Spleen (tissue), 11 donors: Measurements from ENCODE around the gene ACOXL. TPM values are rescaled to one million over a fixed set of nuclear protein-coding genes. Genes with fewer than 3 reads are reported as not detected.

Source experiments
- DNase-seq: peaks from one replicate; pipeline ENCODE4 v3.0.0-alpha.2; 2020
- H3K27ac ChIP-seq, 8 donors: fragments of 200-600 bp; sonication (generic) in 7 of 8; 1 replicate in 4 of 8; 2 replicates in 4 of 8; pipeline versions ENCODE4 v1.5.0 to v1.8.0; 2016 to 2021; ENCODE audit warnings: inconsistent platforms in 4 of 8, mild to moderate bottlenecking in 4 of 8, moderate library complexity in 1 of 8
- H3K27me3 ChIP-seq, 7 donors: fragments of 200-600 bp; sonication (generic) in 6 of 7; replicated peaks in 1 of 7; 1 replicate in 4 of 7; 2 replicates in 3 of 7; pipeline versions ENCODE4 v1.5.0 to v1.8.0; 2016 to 2021; ENCODE audit warnings: inconsistent platforms in 3 of 7, mild to moderate bottlenecking in 1 of 7
- H3K36me3 ChIP-seq, 6 donors: fragments of 200-600 bp; sonication (generic) in 5 of 6; 1 replicate in 4 of 6; 2 replicates in 2 of 6; pipeline versions ENCODE4 v1.5.0 to v1.8.0; 2016 to 2021; ENCODE audit warnings: inconsistent platforms in 2 of 6
- H3K4me1 ChIP-seq, 6 donors: fragments of 200-600 bp; sonication (generic) in 5 of 6; 1 replicate in 3 of 6; 2 replicates in 3 of 6; pipeline versions ENCODE4 v1.5.0 to v1.8.0; 2016 to 2021; ENCODE audit warnings: inconsistent platforms in 3 of 6
- H3K4me3 ChIP-seq, 8 donors: fragments of 200-600 bp; sonication (generic) in 7 of 8; 1 replicate in 4 of 8; 2 replicates in 4 of 8; pipeline versions ENCODE4 v1.5.0 to v1.8.0; 2016 to 2021; ENCODE audit warnings: inconsistent platforms in 4 of 8, mild to moderate bottlenecking in 4 of 8, moderate library complexity in 2 of 8
- H3K9me3 ChIP-seq, 8 donors: fragments of 200-600 bp; sonication (generic) in 7 of 8; 1 replicate in 4 of 8; 2 replicates in 4 of 8; pipeline versions ENCODE4 v1.5.0 to v1.8.0; 2016 to 2021; ENCODE audit warnings: inconsistent platforms in 4 of 8
- CTCF ChIP-seq, 11 experiments: fragments of 200-600 bp in 7 of 11; fragments of 450-650 bp in 4 of 11; sonication (generic) in 4 of 11; IDR thresholded peaks in 8 of 11; conservative IDR thresholded peaks in 3 of 11; 1 replicate in 7 of 11; 2 replicates in 4 of 11; pipeline versions ENCODE4 v1.4.0 to v1.8.0; 2016 to 2021; ENCODE audit warnings: antibody characterized with exemption in 11 of 11, inconsistent platforms in 4 of 11, mild to moderate bottlenecking in 1 of 11
- POLR2A ChIP-seq, 3 donors: fragments of 450-650 bp; IDR thresholded peaks; one replicate each; pipeline ENCODE4 v1.5.1; 2017; ENCODE audit warnings: antibody characterized with exemption in 3 of 3, mild to moderate bottlenecking in 1 of 3
- POLR2AphosphoS5 ChIP-seq, 3 donors: sonication (generic); formaldehyde crosslinking; IDR thresholded peaks; one replicate each; pipeline ENCODE4 v1.5.1; 2017; ENCODE audit warnings: antibody characterized with exemption in 3 of 3
- WGBS, 5 donors: extraction: QIAGEN DNeasy Blood & Tissue Kit in 3 of 5; methylation state at CpG; one replicate each; pipeline versions ENCODE4 v1.1.5 to v1.1.7; 2013 to 2018; 5-methylcytosine and 5-hydroxymethylcytosine counted together
- intact Hi-C: fragments of 100-400 bp; cut with DNase I; formaldehyde crosslinking; loops from one replicate; pipeline ENCODE4 v1.15.0; 2023; ENCODE audit warnings: low total_unique reads
- polyA plus RNA-seq, 3 donors: library from polyadenylated mRNA; stranded (reverse); fragments of 200-250 nt; gene quantifications; one replicate each; pipeline ENCODE4 v1.2.1, GENCODE V29; 2013
- total RNA-seq, 7 donors: library from RNA; depleted of rRNA in 3 of 7; stranded (reverse); fragments of >200 nt in 3 of 7; fragmentation: NEBNext Ultra II Directional in 4 of 7; extraction: Animal tissue kit (Norgen Biotek cat#: 25700) in 4 of 7; gene quantifications; one replicate each; pipeline versions ENCODE4 v1.1.0 to v1.2.1, GENCODE V29; 2016 to 2021
- donor health status: healthy with polysubstance abuse.
- donor health status: DM: no; HTN: no; CAD: no; lungs with moderate emphysema.
- donor health status: DM: no; HTN: no; CAD: no.
- donor health status: Bipolar disorder and iron deficiency.
- donor health status: healthy.
- donor health status: DM: no; HTN: no; CAD: no.
- donor health status: DM: yes; HTN: yes; CAD: no.

Gene ACOXL
- total and polyA plus RNA-seq, 10 donors, result 0.04 to 1.0 (median 0.66) TPM

GRCh38 chr2:110724820-110725219 is 7.6 kb upstream of the ACOXL start:
- intact Hi-C loops, result no loop called here
- Histone ChIP-seq H3K9me3 (no peaks in the 10 kb centered on the region), H3K27me3 (no peaks in the 10 kb centered on the region), H3K4me1 (no peaks in the 10 kb centered on the region), H3K4me3 (no peak overlapping the region), H3K36me3 (no peaks in the 10 kb centered on the region), H3K27ac (no peak overlapping the region)
- no peak for TF ChIP-seq POLR2AphosphoS5 (IDR thresholded peaks at IDR 0.05)
- no peak for TF ChIP-seq CTCF (IDR thresholded peaks at IDR 0.05 in 8 of 11, conservative IDR thresholded peaks at IDR 0.05 in 3 of 11)
- no peak for TF ChIP-seq POLR2A (IDR thresholded peaks at IDR 0.05)
- 38 to 65% (median 46%) methylated on average over 2 of the region's 2 CpGs for WGBS, 5 donors
- DNase-seq, result no peak

- no peak for DNase-seq
- WGBS, 5 donors, result 92 to 100% (median 94%) methylated on average over 9 of the region's 9 CpGs
- intact Hi-C loops, result no loop called here
- Histone ChIP-seq H3K9me3 (no peaks in the 10 kb centered on the region), H3K4me3 (no peak overlapping the region), H3K36me3 (no peaks in the 10 kb centered on the region), H3K27ac (no peak overlapping the region), H3K27me3 (peaks cover 0 to 4% (median 0%) of the 10 kb centered on the region in 7 donors), H3K4me1 (no peaks in the 10 kb centered on the region)
- TF ChIP-seq POLR2A (IDR thresholded peaks at IDR 0.05) (no peak), CTCF (IDR thresholded peaks at IDR 0.05 in 8 of 11, conservative IDR thresholded peaks at IDR 0.05 in 3 of 11) (no peak), POLR2AphosphoS5 (IDR thresholded peaks at IDR 0.05) (no peak)
Observed at GRCh38 chr2:110725370-110725769, 7.0 kb upstream of the ACOXL start.

GRCh38 chr2:110725859-110726258 is 6.5 kb upstream of the ACOXL start:
- Histone ChIP-seq H3K9me3 (no peaks in the 10 kb centered on the region), H3K27me3 (peaks cover 0 to 9% (median 0%) of the 10 kb centered on the region in 7 donors), H3K27ac (no peak overlapping the region), H3K4me1 (no peaks in the 10 kb centered on the region), H3K4me3 (no peak overlapping the region), H3K36me3 (no peaks in the 10 kb centered on the region)
- TF ChIP-seq CTCF (IDR thresholded peaks at IDR 0.05 in 8 of 11, conservative IDR thresholded peaks at IDR 0.05 in 3 of 11), result no peak
- TF ChIP-seq POLR2A (IDR thresholded peaks at IDR 0.05), result no peak
- TF ChIP-seq POLR2AphosphoS5 (IDR thresholded peaks at IDR 0.05), result no peak
- intact Hi-C loops, result no loop called here
- 84 to 100% (median 86%) methylated on average over 1 to 3 of the region's 3 CpGs for WGBS, 5 donors
- DNase-seq, result no peak

- WGBS, 5 donors, result 56 to 80% (median 65%) methylated on average over 2 of the region's 2 CpGs
- Histone ChIP-seq H3K27me3 (peaks cover 0 to 13% (median 4%) of the 10 kb centered on the region in 7 donors), H3K4me1 (no peaks in the 10 kb centered on the region), H3K9me3 (no peaks in the 10 kb centered on the region), H3K4me3 (no peak overlapping the region), H3K36me3 (no peaks in the 10 kb centered on the region), H3K27ac (no peak overlapping the region)
- intact Hi-C loops, result no loop called here
- no peak for TF ChIP-seq CTCF (IDR thresholded peaks at IDR 0.05 in 8 of 11, conservative IDR thresholded peaks at IDR 0.05 in 3 of 11)
- no peak for TF ChIP-seq POLR2A (IDR thresholded peaks at IDR 0.05)
- no peak for TF ChIP-seq POLR2AphosphoS5 (IDR thresholded peaks at IDR 0.05)
- no peak for DNase-seq
Observed at GRCh38 chr2:110726285-110726684, 6.1 kb upstream of the ACOXL start.
